ENCODE results near the gene BPTF.

BPTF gene

DNA sequence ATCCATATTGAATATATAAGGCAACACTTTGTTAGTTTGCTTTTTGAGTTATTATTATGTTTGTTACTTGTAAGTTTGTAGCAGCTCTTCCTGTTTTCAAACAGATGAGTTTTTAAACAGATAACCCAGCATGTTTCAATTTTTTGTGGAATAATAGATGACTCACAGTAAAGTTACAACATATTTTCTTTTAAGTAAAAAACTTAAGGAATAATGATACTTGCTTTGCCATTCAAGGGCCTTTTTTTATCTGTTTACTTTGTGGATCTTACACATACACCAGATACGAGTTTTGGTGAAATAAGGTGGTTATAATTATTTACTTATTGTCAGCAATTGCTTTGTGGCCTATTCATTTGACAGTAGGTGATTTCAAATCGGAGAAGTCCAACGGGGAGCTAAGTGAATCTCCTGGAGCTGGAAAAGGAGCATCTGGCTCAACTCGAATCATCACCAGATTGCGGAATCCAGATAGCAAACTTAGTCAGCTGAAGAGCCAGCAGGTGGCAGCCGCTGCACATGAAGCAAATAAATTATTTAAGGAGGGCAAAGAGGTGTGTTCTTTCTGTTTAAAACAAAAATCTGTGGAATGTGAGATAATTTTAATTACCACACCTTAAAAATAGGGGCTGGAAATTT lies 66.3 kb downstream of the BPTF start:
- TF ChIP-seq, protein P1, sequence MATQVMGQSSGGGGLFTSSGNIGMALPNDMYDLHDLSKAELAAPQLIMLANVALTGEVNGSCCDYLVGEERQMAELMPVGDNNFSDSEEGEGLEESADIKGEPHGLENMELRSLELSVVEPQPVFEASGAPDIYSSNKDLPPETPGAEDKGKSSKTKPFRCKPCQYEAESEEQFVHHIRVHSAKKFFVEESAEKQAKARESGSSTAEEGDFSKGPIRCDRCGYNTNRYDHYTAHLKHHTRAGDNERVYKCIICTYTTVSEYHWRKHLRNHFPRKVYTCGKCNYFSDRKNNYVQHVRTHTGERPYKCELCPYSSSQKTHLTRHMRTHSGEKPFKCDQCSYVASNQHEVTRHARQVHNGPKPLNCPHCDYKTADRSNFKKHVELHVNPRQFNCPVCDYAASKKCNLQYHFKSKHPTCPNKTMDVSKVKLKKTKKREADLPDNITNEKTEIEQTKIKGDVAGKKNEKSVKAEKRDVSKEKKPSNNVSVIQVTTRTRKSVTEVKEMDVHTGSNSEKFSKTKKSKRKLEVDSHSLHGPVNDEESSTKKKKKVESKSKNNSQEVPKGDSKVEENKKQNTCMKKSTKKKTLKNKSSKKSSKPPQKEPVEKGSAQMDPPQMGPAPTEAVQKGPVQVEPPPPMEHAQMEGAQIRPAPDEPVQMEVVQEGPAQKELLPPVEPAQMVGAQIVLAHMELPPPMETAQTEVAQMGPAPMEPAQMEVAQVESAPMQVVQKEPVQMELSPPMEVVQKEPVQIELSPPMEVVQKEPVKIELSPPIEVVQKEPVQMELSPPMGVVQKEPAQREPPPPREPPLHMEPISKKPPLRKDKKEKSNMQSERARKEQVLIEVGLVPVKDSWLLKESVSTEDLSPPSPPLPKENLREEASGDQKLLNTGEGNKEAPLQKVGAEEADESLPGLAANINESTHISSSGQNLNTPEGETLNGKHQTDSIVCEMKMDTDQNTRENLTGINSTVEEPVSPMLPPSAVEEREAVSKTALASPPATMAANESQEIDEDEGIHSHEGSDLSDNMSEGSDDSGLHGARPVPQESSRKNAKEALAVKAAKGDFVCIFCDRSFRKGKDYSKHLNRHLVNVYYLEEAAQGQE (IDR thresholded peaks at IDR 0.05; ENCODE audit: insufficient read depth in 1 of 2, low read depth in 2 of 2, low read length in 2 of 2) = no peak
- TF ChIP-seq SIN3A (IDR thresholded peaks at IDR 0.05; ENCODE audit: borderline replicate concordance, insufficient read depth, low read length) (no peak), POLR2AphosphoS5 (IDR thresholded peaks at IDR 0.05; ENCODE audit: low read depth, low read length) (no peak), FOXP2 (optimal IDR thresholded peaks at IDR 0.05; ENCODE audit: borderline replicate concordance, extremely low read depth, extremely low read length, insufficient read depth) (no peak), TAF1 (IDR thresholded peaks at IDR 0.05; ENCODE audit: borderline replicate concordance, insufficient read depth, low read length) (no peak)

DNA sequence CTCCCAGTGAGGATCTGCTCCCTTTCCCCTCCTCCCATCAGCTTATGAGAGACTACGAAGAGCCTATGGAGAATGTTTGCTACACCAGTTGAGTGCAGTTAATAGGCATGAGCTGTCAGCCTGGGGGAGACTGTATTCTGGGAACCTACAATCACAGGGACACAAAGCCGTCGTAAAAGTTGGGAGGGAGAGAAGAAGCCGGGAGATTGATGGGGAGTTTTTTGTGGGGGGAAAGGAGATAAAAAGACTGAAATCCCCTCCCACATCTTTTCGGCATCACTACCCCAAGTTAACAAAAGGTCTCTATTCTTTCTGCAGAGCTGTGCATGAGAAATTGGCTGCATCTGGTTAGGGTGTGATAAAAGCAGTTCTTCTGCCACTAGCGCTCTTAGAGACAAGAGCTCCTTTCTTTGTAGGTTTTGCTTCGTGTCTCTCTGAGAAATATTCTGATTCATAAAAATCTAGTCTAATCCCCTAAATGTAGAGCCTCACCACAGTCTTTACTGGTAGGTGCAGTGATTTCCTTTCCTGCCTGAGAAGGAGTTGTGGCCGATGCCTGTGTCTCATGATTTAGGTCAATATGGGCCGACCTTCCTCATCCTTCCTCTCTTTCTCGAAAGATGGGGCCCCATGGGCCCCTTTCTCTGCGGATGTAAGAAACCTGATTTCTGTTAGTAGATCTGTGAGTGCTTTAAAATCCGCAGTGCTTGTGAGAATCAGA lies 77.4 kb downstream of the BPTF start:
- TF ChIP-seq SIN3A (IDR thresholded peaks at IDR 0.05; ENCODE audit: borderline replicate concordance, insufficient read depth, low read length) (no peak), POLR2AphosphoS5 (IDR thresholded peaks at IDR 0.05; ENCODE audit: low read depth, low read length) (no peak), TAF1 (IDR thresholded peaks at IDR 0.05; ENCODE audit: borderline replicate concordance, insufficient read depth, low read length) (no peak), FOXP2 (optimal IDR thresholded peaks at IDR 0.05; ENCODE audit: borderline replicate concordance, extremely low read depth, extremely low read length, insufficient read depth) (no peak)
- TF ChIP-seq, protein P1 (IDR thresholded peaks at IDR 0.05; ENCODE audit: insufficient read depth in 1 of 2, low read depth in 2 of 2, low read length in 2 of 2) = no peak

DNA sequence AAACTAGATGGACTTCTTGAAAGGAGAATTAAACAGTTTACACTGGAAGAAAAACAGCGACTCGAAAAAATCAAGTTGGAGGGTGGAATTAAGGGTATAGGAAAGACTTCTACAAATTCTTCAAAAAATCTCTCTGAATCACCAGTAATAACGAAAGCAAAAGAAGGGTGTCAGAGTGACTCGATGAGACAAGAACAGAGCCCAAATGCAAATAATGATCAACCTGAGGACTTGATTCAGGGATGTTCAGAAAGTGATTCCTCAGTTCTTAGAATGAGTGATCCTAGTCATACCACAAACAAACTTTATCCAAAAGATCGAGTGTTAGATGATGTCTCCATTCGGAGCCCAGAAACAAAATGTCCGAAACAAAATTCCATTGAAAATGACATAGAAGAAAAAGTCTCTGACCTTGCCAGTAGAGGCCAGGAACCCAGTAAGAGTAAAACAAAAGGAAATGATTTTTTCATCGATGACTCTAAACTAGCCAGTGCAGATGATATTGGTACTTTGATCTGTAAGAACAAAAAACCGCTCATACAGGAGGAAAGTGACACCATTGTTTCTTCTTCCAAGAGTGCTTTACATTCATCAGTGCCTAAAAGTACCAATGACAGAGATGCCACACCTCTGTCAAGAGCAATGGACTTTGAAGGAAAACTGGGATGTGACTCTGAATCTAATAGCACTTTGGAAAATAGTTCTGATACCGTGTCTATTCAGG lies 85.9 kb downstream of the BPTF start:
- TF ChIP-seq, protein P1 (IDR thresholded peaks at IDR 0.05; ENCODE audit: insufficient read depth in 1 of 2, low read depth in 2 of 2, low read length in 2 of 2) = no peak
- TF ChIP-seq FOXP2 (optimal IDR thresholded peaks at IDR 0.05; ENCODE audit: borderline replicate concordance, extremely low read depth, extremely low read length, insufficient read depth) (no peak), TAF1 (IDR thresholded peaks at IDR 0.05; ENCODE audit: borderline replicate concordance, insufficient read depth, low read length) (no peak), SIN3A (IDR thresholded peaks at IDR 0.05; ENCODE audit: borderline replicate concordance, insufficient read depth, low read length) (no peak), POLR2AphosphoS5 (IDR thresholded peaks at IDR 0.05; ENCODE audit: low read depth, low read length) (no peak)

DNA sequence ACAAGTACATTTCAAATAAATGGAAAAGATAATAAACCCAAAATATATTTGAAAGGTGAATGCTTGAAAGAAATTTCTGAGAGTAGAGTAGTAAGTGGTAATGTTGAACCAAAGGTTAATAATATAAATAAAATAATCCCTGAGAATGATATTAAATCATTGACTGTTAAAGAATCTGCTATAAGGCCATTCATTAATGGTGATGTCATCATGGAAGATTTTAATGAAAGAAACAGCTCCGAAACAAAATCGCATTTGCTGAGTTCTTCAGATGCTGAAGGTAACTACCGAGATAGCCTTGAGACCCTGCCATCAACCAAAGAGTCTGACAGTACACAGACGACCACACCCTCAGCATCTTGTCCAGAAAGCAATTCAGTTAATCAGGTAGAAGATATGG lies 86.8 kb downstream of the BPTF start:
- TF ChIP-seq TAF1 (IDR thresholded peaks at IDR 0.05; ENCODE audit: borderline replicate concordance, insufficient read depth, low read length) (no peak), POLR2AphosphoS5 (IDR thresholded peaks at IDR 0.05; ENCODE audit: low read depth, low read length) (no peak)

DNA sequence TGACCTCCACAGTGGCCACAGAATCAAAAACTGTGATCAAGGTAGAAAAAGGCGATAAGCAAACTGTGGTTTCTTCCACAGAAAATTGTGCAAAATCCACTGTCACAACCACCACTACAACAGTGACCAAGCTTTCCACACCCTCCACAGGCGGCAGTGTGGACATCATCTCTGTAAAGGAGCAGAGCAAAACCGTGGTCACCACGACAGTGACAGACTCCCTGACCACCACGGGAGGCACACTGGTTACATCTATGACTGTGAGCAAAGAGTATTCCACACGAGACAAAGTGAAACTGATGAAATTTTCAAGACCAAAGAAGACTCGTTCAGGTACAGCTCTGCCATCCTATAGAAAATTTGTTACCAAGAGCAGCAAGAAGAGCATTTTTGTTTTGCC lies 87.4 kb downstream of the BPTF start:
- TF ChIP-seq POLR2AphosphoS5 (IDR thresholded peaks at IDR 0.05; ENCODE audit: low read depth, low read length) (no peak), TAF1 (IDR thresholded peaks at IDR 0.05; ENCODE audit: borderline replicate concordance, insufficient read depth, low read length) (no peak), FOXP2 (optimal IDR thresholded peaks at IDR 0.05; ENCODE audit: borderline replicate concordance, extremely low read depth, extremely low read length, insufficient read depth) (no peak), SIN3A (IDR thresholded peaks at IDR 0.05; ENCODE audit: borderline replicate concordance, insufficient read depth, low read length) (no peak)
- TF ChIP-seq, protein P1 (IDR thresholded peaks at IDR 0.05; ENCODE audit: insufficient read depth in 1 of 2, low read depth in 2 of 2, low read length in 2 of 2) = no peak
